Measurements from ENCODE around the gene ORAI3.
"Not testable (repeated sequence)": the region's sequence is repeated elsewhere in the genome, so short reads cannot be mapped to it uniquely, and the experiment has no call there.

Gene ORAI3

DNA sequence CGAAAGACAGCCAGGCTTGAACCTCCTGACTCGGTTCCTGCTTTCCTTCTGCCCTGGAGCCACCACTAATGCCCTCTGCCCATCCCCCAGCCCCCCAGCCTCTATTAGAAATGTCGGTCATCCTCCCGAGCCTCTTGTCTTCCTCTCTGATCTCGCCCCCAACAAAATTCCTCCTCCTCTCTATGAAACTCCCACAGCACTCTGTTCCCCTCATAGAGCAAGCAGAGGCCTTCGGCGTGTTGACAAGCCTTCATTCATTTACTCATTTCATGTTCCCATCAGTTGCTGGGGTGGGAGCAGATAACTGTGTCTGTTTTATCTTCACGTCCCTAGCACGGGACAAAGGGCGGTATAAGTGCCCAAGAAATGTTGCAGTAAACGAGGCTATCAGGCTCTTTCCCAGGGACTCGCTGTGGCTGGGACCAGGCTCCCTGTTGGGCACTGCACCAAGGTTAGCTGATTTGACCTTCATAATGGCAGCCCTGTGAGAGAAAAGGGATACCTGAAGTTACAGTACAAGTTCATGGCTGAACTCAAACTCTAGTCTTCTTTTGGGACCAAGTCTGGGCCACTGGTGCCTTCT is 17.7 kb upstream of the ORAI3 start:
- TF ChIP-seq, protein P1, sequence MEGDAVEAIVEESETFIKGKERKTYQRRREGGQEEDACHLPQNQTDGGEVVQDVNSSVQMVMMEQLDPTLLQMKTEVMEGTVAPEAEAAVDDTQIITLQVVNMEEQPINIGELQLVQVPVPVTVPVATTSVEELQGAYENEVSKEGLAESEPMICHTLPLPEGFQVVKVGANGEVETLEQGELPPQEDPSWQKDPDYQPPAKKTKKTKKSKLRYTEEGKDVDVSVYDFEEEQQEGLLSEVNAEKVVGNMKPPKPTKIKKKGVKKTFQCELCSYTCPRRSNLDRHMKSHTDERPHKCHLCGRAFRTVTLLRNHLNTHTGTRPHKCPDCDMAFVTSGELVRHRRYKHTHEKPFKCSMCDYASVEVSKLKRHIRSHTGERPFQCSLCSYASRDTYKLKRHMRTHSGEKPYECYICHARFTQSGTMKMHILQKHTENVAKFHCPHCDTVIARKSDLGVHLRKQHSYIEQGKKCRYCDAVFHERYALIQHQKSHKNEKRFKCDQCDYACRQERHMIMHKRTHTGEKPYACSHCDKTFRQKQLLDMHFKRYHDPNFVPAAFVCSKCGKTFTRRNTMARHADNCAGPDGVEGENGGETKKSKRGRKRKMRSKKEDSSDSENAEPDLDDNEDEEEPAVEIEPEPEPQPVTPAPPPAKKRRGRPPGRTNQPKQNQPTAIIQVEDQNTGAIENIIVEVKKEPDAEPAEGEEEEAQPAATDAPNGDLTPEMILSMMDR (IDR thresholded peaks at IDR 0.05), result no peak
- Histone ChIP-seq H3K27me3 (no peaks in the 10 kb centered on the region), H3K4me1 (peaks cover 0 to 12% (median 3%) of the 10 kb centered on the region in 4 donors), H3K4me3 (no peak overlapping the region), H3K9me3 (no peaks in the 10 kb centered on the region), H3K36me3 (peaks cover 7 to 94% (median 38%) of the 10 kb centered on the region in 3 donors), H3K27ac (no peak overlapping the region)
- intact Hi-C loops (cut with DNase I; ENCODE audit: low total_unique reads), result no loop called here
- no peak for DNase-seq

DNA sequence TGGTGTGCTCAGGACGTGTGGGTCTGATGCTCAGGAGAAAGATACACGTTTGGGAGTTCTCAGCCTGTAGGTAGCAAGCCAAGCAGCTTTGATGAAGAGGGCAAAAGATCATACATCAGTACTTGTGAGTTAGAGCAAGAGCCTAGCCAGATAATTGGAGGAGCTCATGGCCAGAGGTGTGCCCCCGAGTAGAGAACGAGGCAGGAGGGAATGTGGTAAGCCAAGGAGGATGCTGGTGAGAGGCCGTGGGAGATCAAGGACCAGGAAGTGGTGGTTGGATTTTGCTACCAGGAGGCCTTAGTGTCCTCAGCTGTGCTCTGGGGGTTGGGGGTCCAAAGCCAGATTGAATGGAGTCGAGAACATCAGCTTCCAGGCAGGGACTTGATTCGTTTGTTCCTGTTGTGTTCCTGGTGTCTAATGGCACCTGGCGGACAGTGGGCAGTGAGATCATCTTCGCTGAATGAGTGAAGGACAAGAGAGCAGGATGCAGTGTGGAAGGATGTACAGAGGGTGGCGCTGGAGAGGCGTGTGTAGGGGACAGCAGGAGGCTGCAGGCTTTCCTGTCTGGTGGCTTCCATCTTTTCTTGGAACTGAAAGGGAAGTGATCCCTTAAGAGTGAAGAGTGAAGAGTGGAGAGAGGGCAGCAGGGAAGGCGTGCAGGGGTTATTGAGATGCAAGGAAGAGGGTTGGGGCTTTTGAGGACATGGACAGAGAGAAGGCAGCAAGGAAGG is 13.9 kb upstream of the ORAI3 start:
- H3K27ac ChIP-seq, result no peak overlapping the region
- DNase-seq, result peak in 1 of 2 donors; percentile 55
- H3K4me3 ChIP-seq, result no peak overlapping the region
- H3K27me3 ChIP-seq, result no peaks in the 10 kb centered on the region
- H3K4me1 ChIP-seq, result peaks cover 0 to 15% (median 5%) of the 10 kb centered on the region in 4 donors
- intact Hi-C loops (cut with DNase I; ENCODE audit: low total_unique reads), result no loop called here
- H3K9me3 ChIP-seq, result no peaks in the 10 kb centered on the region
- TF ChIP-seq, protein P1 (IDR thresholded peaks at IDR 0.05), result peak; percentile 47 to 49
- H3K36me3 ChIP-seq, result peaks cover 7 to 77% (median 33%) of the 10 kb centered on the region in 3 donors

DNA sequence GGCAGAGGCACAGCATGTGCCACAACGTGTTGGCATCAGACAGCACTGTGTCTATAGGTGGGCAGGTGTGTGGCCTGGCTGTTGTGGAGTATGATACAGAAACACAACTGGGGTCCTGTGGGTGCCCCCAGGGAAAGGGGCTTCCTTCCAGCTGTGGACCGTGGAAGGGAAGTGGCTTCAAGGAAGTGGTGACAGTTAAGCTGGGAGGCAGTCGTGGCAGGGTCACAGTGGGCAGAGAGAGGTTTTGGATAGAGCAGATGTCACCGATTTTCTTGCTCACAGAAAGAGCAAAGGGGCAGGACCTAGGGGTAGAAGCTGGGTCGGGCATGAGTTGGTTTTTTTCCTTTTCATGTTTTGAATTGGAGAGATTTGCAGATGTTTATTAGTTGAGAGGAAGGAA is 11.2 kb upstream of the ORAI3 start:
- H3K27ac ChIP-seq, result peak overlapping the region; percentile 57 to 70
- H3K4me1 ChIP-seq, result peaks cover 0 to 18% (median 7%) of the 10 kb centered on the region in 4 donors
- no peaks in the 10 kb centered on the region for H3K9me3 ChIP-seq
- intact Hi-C loops (cut with DNase I; ENCODE audit: low total_unique reads), result no loop called here
- TF ChIP-seq, protein P1 (IDR thresholded peaks at IDR 0.05), result no peak
- H3K4me3 ChIP-seq, result no peak overlapping the region
- no peak for DNase-seq
- no peaks in the 10 kb centered on the region for H3K27me3 ChIP-seq
- H3K36me3 ChIP-seq, result peaks cover 0 to 62% (median 13%) of the 10 kb centered on the region in 3 donors

DNA sequence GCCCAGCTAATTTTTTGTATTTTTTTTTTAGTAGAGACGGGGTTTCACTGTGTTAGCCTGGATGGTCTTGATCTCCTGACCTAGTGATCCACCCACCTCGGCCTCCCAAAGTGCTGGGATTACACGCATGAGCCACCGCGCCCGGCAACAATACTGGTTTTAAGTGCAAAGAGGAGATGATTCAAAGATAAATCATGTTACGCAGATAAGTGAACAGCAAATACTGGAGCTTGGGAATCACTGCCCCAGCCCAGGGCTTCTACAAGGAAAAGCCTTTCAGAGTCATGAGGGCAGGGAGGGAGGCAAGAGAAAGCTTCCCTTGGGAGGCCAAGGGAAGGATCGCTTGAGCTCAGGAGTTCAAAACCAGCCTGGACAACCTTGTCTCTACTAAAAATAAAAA is 9.3 kb upstream of the ORAI3 start:
- H3K4me3 ChIP-seq; DNase-seq; H3K27ac ChIP-seq; H3K9me3 ChIP-seq; H3K27me3 ChIP-seq; intact Hi-C loops (cut with DNase I; ENCODE audit: low total_unique reads): not testable (repeated sequence)
- peaks cover 0 to 59% (median 10%) of the 10 kb centered on the region in 3 donors for H3K36me3 ChIP-seq
- peaks cover 0 to 18% (median 7%) of the 10 kb centered on the region in 4 donors for H3K4me1 ChIP-seq

GRCh38 chr16:30941600-30942425 is 7.1 kb upstream of the ORAI3 start:
- H3K4me1 ChIP-seq, result peaks cover 0 to 18% (median 7%) of the 10 kb centered on the region in 4 donors
- TF ChIP-seq, protein P1 (IDR thresholded peaks at IDR 0.05), result peak; percentile 74 to 89
- peaks cover 0 to 54% (median 14%) of the 10 kb centered on the region in 3 donors for H3K36me3 ChIP-seq
- H3K9me3 ChIP-seq, result no peaks in the 10 kb centered on the region
- intact Hi-C loops (cut with DNase I; ENCODE audit: low total_unique reads), result no loop called here
- H3K27me3 ChIP-seq, result no peaks in the 10 kb centered on the region
- no peak overlapping the region for H3K27ac ChIP-seq
- peak in 1 of 2 donors; percentile 80 for DNase-seq
- H3K4me3 ChIP-seq, result no peak overlapping the region

Measured in tibial artery (tissue), 4 donors.